GM23248 (cell line): Measurements from ENCODE around the gene ST6GAL1. TPM values are rescaled to one million over a fixed set of nuclear protein-coding genes. Genes with fewer than 3 reads are reported as not detected.

Experiments
- DNase-seq: peaks from one replicate; pipeline ENCODE4 v3.0.0-alpha.2; 2015
- H2AFZ ChIP-seq: fragments of 200-600 bp; sonication (generic); 2 replicates; pipeline ENCODE4 v1.6.1; 2016; ENCODE audit warnings: antibody characterized with exemption
- H3F3A ChIP-seq: fragments of 200-600 bp; sonication (generic); 2 replicates; pipeline ENCODE4 v1.6.1; 2016; ENCODE audit warnings: mild to moderate bottlenecking, antibody characterized with exemption, mixed run types; ENCODE audit not compliant: insufficient read depth
- H3K27ac ChIP-seq: fragments of 200-600 bp; sonication (generic); 2 replicates; pipeline ENCODE4 v1.5.1; 2016; ENCODE audit warnings: mild to moderate bottlenecking
- H3K27me3 ChIP-seq: fragments of 200-600 bp; sonication (generic); replicated peaks from 2 replicates; pipeline ENCODE4 v1.6.1; 2016; ENCODE audit warnings: mild to moderate bottlenecking; ENCODE audit not compliant: insufficient read depth
- H3K36me3 ChIP-seq: fragments of 200-600 bp; sonication (generic); 2 replicates; pipeline ENCODE4 v1.6.1; 2016; ENCODE audit warnings: low read depth, mild to moderate bottlenecking
- H3K4me1 ChIP-seq: fragments of 200-600 bp; sonication (generic); 2 replicates; pipeline ENCODE4 v1.6.1; 2016; ENCODE audit warnings: mild to moderate bottlenecking; ENCODE audit not compliant: insufficient read depth
- H3K4me2 ChIP-seq: fragments of 200-600 bp; sonication (generic); one replicate; pipeline ENCODE4 v1.6.1; 2016; ENCODE audit warnings: mild to moderate bottlenecking; ENCODE audit not compliant: unreplicated experiment
- H3K4me3 ChIP-seq: fragments of 200-600 bp; sonication (generic); 2 replicates; pipeline ENCODE4 v1.5.1; 2016; ENCODE audit warnings: mild to moderate bottlenecking
- H3K79me2 ChIP-seq: fragments of 200-600 bp; sonication (generic); 2 replicates; pipeline ENCODE4 v1.6.1; 2016; ENCODE audit warnings: mild to moderate bottlenecking; ENCODE audit not compliant: insufficient read depth
- H3K9ac ChIP-seq: fragments of 200-600 bp; sonication (generic); 2 replicates; pipeline ENCODE4 v1.6.1; 2016; ENCODE audit warnings: mild to moderate bottlenecking
- H3K9me2 ChIP-seq: fragments of 200-600 bp; sonication (generic); 2 replicates; pipeline ENCODE4 v1.6.1; 2016; ENCODE audit warnings: mixed run types, mild to moderate bottlenecking, moderate library complexity; ENCODE audit not compliant: insufficient read depth
- H3K9me3 ChIP-seq: fragments of 200-600 bp; sonication (generic); one replicate; pipeline ENCODE4 v1.6.1; 2017; ENCODE audit warnings: low read depth
- H4K20me1 ChIP-seq: fragments of 200-600 bp; sonication (generic); 2 replicates; pipeline ENCODE4 v1.6.0; 2016; ENCODE audit not compliant: insufficient read depth
- EZH2 ChIP-seq: fragments of 200-600 bp; sonication (generic); IDR thresholded peaks from 2 replicates; pipeline ENCODE4 v1.6.1; 2018; ENCODE audit warnings: antibody characterized with exemption, mild to moderate bottlenecking; ENCODE audit not compliant: insufficient read depth, poor library complexity, severe bottlenecking
- EZH2phosphoT487 ChIP-seq: fragments of 200-600 bp; sonication (generic); IDR thresholded peaks from 2 replicates; pipeline ENCODE4 v1.6.1; 2018; ENCODE audit warnings: antibody characterized with exemption, moderate library complexity, mild to moderate bottlenecking, low read depth; ENCODE audit not compliant: insufficient read depth
- WGBS, 2 experiments: methylation state at CpG; one replicate each; pipeline ENCODE4 v1.1.6; 2015 to 2017; ENCODE audit warnings: low lambda C conversion rate in 2 of 2, low coverage in 1 of 2; ENCODE audit errors: missing lambda C conversion rate in 2 of 2; 5-methylcytosine and 5-hydroxymethylcytosine counted together
- in situ Hi-C: fragments of 300-500 bp; cut with MboI; formaldehyde crosslinking; loops from 2 replicates; pipeline ENCODE4 v1.15.0; 2020
- polyA plus RNA-seq: library from polyadenylated mRNA; unstranded; fragments of >200 nt; fragmentation: Nextera tagmentation; extraction: Ambion mirVana; gene quantifications from 2 replicates; pipeline ENCODE4 v1.2.1, GENCODE V29; 2016
- total RNA-seq: library from RNA; depleted of rRNA; stranded (reverse); fragments of >200 nt; shearing (Covaris generic); gene quantifications from 2 replicates; pipeline ENCODE4 v1.2.3, GENCODE V29; 2014

The ST6GAL1 gene
- total and polyA plus RNA-seq, 2 experiments from 2014 or later = 0.20 TPM; not detected in 1

DNA sequence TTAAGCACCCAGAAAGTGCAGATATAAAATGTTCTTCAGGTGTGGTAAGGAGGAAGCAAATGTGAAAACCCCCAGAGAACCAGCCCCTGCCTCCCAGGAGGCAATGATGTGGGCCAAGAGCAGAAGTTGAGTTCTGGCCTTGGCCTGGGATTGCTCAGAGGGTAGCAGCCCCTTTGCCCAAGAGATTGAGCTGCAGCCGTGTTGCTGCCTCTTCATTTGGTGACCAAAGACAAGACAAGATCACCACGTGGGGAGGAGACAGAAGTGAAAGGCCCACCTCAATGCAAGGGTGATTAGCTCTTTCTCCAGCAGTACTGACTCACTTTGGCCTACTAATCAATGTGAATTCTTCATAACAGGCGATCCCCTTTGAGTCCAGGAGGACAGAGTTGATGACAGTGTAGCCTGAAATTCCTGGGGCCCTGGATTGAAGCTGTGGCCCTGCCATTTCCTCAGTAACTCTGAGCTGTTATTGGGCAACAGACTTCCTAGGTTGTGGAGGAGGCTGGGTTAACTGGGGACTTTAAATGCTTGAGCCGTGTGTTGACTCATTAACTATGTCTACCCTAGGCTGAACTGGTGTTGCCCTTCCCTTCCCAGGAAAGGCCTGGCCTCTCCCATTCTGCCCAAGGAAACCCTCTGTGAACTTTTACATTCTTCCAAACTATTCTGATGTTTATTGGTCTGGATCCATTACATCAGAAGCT, 86.5 kb downstream of the ST6GAL1 start:
- peak; percentile 35 for DNase-seq
- Histone ChIP-seq H3K36me3 (no peaks in the 10 kb centered on the region), H2AFZ (no peak overlapping the region), H3K9ac (no peak overlapping the region), H3K9me2 (no peaks in the 10 kb centered on the region), H3K9me3 (no peaks in the 10 kb centered on the region), H3F3A (no peaks in the 10 kb centered on the region), H4K20me1 (no peaks in the 10 kb centered on the region), H3K79me2 (no peaks in the 10 kb centered on the region), H3K27me3 (peaks cover 21% of the 10 kb centered on the region; the same call in 1 of the 2 replicates), H3K4me3 (no peak overlapping the region), H3K4me2 (no peak overlapping the region), H3K4me1 (no peaks in the 10 kb centered on the region), H3K27ac (no peak overlapping the region)
- 16 to 20% methylated on average over 4 of the region's 4 CpGs for WGBS, 2 experiments
- in situ Hi-C loops = no loop called here
- TF ChIP-seq EZH2phosphoT487 (no peak), EZH2 (no peak)

DNA sequence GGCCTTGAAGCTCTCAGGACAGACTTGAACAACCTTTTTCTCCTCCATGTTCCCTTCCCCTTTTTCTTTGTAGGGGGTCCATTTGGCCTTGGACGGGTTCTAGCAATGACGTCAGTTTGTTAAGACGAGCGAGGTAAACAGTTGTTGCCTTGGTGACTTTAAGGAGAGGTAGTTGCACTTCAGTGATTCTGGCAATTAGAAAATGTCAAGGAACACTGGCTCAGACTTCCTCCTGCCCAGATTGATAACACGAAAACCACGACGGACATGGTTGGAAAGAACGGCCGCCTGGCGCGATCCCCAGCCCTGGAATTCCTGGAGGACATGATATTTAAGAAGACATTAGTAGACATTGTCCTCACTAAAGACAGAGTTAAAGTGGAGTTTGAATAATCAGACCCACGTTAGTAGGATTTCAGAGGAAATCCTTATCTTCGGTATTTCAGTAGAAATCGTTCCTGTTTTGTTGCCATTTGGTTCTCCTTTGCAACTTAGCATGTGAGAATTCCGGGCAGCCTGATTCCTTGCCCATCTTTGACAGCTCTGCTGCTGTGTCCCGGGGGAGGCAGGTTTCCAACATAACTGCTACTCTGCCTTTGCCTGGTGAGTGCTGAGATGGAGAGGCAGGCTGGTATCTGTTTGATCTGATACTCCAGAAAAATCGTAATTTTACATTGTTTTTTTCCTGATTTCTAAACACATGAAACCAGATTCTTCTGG, 87.3 kb downstream of the ST6GAL1 start:
- TF ChIP-seq EZH2 (no peak), EZH2phosphoT487 (no peak)
- Histone ChIP-seq H3K4me3 (no peak overlapping the region), H3K9ac (no peak overlapping the region), H3K36me3 (no peaks in the 10 kb centered on the region), H2AFZ (no peak overlapping the region), H3K79me2 (no peaks in the 10 kb centered on the region), H3K4me2 (no peak overlapping the region), H3K27me3 (peaks cover 19% of the 10 kb centered on the region; the same call in 1 of the 2 replicates), H4K20me1 (no peaks in the 10 kb centered on the region), H3K9me2 (no peaks in the 10 kb centered on the region), H3K27ac (no peak overlapping the region), H3F3A (no peaks in the 10 kb centered on the region), H3K4me1 (no peaks in the 10 kb centered on the region), H3K9me3 (no peaks in the 10 kb centered on the region)
- in situ Hi-C loops = no loop called here
- no peak for DNase-seq
- WGBS, 2 experiments = 49 to 54% methylated on average over 17 of the region's 17 CpGs

DNA sequence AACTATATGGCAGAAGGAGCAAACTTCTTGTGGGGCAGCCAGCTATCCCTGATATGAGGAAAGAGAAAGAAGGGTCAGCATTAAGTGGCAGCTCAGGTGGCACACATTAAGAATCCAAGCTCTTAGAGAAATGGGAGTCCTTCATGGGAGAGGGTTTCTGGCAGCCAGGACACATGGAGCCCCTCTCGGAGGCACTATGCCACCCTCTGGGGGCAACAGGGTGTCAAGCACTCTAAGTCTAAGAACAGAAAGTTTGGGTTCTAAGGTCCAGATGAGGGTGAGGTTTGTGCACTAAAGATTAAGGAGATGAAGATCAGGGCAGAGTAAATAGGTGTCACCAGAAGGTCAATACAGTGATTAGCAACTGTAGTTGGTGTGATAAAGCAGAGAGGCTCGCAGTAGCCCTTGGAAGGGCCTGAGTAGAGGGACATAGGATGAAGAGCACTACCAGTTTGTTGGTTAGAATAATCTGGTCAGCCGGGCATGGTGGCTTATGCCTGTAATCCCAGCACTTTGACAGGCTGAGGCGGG, 89.3 kb downstream of the ST6GAL1 start:
- no peak overlapping the region for H3K9ac ChIP-seq
- no peaks in the 10 kb centered on the region for H3K9me3 ChIP-seq
- in situ Hi-C loops = no loop called here
- H3K27me3 ChIP-seq = peaks cover 20% of the 10 kb centered on the region; the same call in 1 of the 2 replicates
- H3K79me2 ChIP-seq = no peaks in the 10 kb centered on the region
- no peaks in the 10 kb centered on the region for H4K20me1 ChIP-seq
- no peaks in the 10 kb centered on the region for H3K36me3 ChIP-seq
- DNase-seq = no peak
- 35 to 42% methylated on average over 4 of the region's 4 CpGs for WGBS, 2 experiments
- no peaks in the 10 kb centered on the region for H3K9me2 ChIP-seq
- no peak overlapping the region for H3K4me2 ChIP-seq
- no peaks in the 10 kb centered on the region for H3K4me1 ChIP-seq
- TF ChIP-seq EZH2 = no peak
- TF ChIP-seq EZH2phosphoT487 = no peak
- H3K4me3 ChIP-seq = no peak overlapping the region
- no peak overlapping the region for H3K27ac ChIP-seq
- H2AFZ ChIP-seq = no peak overlapping the region
- H3F3A ChIP-seq = no peaks in the 10 kb centered on the region

DNA sequence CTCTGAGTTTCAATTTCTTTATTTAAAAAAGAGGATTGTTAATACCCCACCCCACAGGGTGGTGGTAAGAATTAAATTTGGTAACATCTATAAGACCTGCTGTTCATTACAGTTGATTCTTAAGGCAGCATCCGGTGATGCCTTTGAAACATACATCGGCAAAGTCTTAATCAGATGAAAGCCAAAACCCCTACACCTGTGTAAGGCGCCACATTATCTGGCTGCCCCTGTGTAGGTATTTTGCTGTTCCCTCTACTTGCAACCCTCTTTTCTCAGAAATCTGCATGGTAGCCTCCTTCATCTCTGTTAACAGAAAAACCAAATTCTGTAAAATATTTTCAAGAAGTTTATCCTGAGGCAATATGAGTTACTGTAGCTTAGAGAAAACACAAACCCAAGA, 90.0 kb downstream of the ST6GAL1 start:
- Histone ChIP-seq H3K36me3 (no peaks in the 10 kb centered on the region), H3K27ac (no peak overlapping the region), H3K27me3 (peaks cover 20% of the 10 kb centered on the region; the same call in 1 of the 2 replicates), H3K79me2 (no peaks in the 10 kb centered on the region), H3K9ac (no peak overlapping the region), H3K4me3 (no peak overlapping the region), H3F3A (no peaks in the 10 kb centered on the region), H2AFZ (no peak overlapping the region), H3K4me1 (no peaks in the 10 kb centered on the region), H3K9me2 (no peaks in the 10 kb centered on the region), H3K4me2 (no peak overlapping the region), H4K20me1 (no peaks in the 10 kb centered on the region), H3K9me3 (no peaks in the 10 kb centered on the region)
- DNase-seq = no peak
- 72 to 83% methylated on average over 3 of the region's 3 CpGs for WGBS, 2 experiments
- in situ Hi-C loops = no loop called here
- TF ChIP-seq EZH2 (no peak), EZH2phosphoT487 (no peak)
